Keratinocyte (primary cell): ENCODE data around the gene ACADM. TPM values are rescaled to one million over a fixed set of nuclear protein-coding genes. Genes with fewer than 3 reads are reported as not detected.

Experiments
- DNase-seq: peaks from one replicate; pipeline ENCODE4 v3.0.0-alpha.2; 2011; ENCODE audit warnings: low read depth, missing footprints, low spot score
- FAIRE-seq: peaks from 2 replicates; lab custom pipeline; 2011; peaks lifted over from hg19 to GRCh38; lab: Jason Lieb, UNC
- H2AFZ ChIP-seq: 2 replicates; pipeline ENCODE4 v1.6.0; 2012; ENCODE audit warnings: low read length, control low read depth, inconsistent platforms; ENCODE audit not compliant: control insufficient read depth
- H3K27ac ChIP-seq: 2 replicates; pipeline ENCODE4 v1.5.1; 2011; ENCODE audit warnings: low read length; ENCODE audit not compliant: control insufficient read depth, insufficient read depth
- H3K27me3 ChIP-seq: 3 replicates; pipeline ENCODE4 v1.6.0; 2011; ENCODE audit warnings: low read length; ENCODE audit not compliant: control insufficient read depth, insufficient read depth; ENCODE audit errors: extremely low read depth
- H3K36me3 ChIP-seq, 2 experiments: 2 replicates in 1 of 2; 3 replicates in 1 of 2; pipeline ENCODE4 v1.5.1; 2011; ENCODE audit warnings: low read length in 2 of 2, mild to moderate bottlenecking in 1 of 2; ENCODE audit not compliant: control insufficient read depth in 2 of 2, insufficient read depth in 2 of 2; ENCODE audit errors: extremely low read depth in 1 of 2
- H3K4me1 ChIP-seq: 3 replicates; pipeline ENCODE4 v1.5.1; 2011; ENCODE audit warnings: low read length; ENCODE audit not compliant: control insufficient read depth, insufficient read depth; ENCODE audit errors: extremely low read depth
- H3K4me2 ChIP-seq: 3 replicates; pipeline ENCODE4 v1.6.0; 2011; ENCODE audit warnings: low read depth, low read length; ENCODE audit not compliant: control insufficient read depth, insufficient read depth; ENCODE audit errors: extremely low read depth
- H3K4me3 ChIP-seq, 3 experiments: fragments of 200-600 bp in 1 of 3; sonication (generic) in 1 of 3; 2 replicates in 2 of 3; 3 replicates in 1 of 3; pipeline ENCODE4 v1.5.1; 2011 to 2016; ENCODE audit warnings: low read length in 3 of 3, mild to moderate bottlenecking in 3 of 3, control low read depth in 2 of 3, inconsistent platforms in 1 of 3, low read depth in 1 of 3, mixed read lengths in 1 of 3, mixed run types in 1 of 3, moderate library complexity in 1 of 3; ENCODE audit not compliant: control insufficient read depth in 2 of 3, insufficient read depth in 2 of 3; ENCODE audit errors: extremely low read depth in 1 of 3
- H3K79me2 ChIP-seq: 2 replicates; pipeline ENCODE4 v1.6.0; 2012; ENCODE audit warnings: low read length; ENCODE audit not compliant: control insufficient read depth, insufficient read depth
- H3K9ac ChIP-seq: 3 replicates; pipeline ENCODE4 v1.6.0; 2011; ENCODE audit warnings: low read length; ENCODE audit not compliant: control insufficient read depth, insufficient read depth; ENCODE audit errors: extremely low read depth
- H3K9me1 ChIP-seq: 3 replicates; pipeline ENCODE4 v1.6.0; 2011; ENCODE audit warnings: low read length; ENCODE audit not compliant: control insufficient read depth, insufficient read depth; ENCODE audit errors: extremely low read depth
- H3K9me3 ChIP-seq: 2 replicates; pipeline ENCODE4 v1.5.1; 2012; ENCODE audit warnings: low read depth, low read length; ENCODE audit not compliant: control insufficient read depth
- H4K20me1 ChIP-seq: 3 replicates; pipeline ENCODE4 v1.6.0; 2011; ENCODE audit warnings: low read length; ENCODE audit not compliant: control insufficient read depth, insufficient read depth; ENCODE audit errors: extremely low read depth
- EZH2 ChIP-seq: IDR thresholded peaks from one replicate; pipeline ENCODE4 v1.6.1; 2012; ENCODE audit warnings: inconsistent platforms, mild to moderate bottlenecking, low read length, moderate library complexity
- dilution Hi-C: fragments of 300-500 bp; cut with MboI; formaldehyde crosslinking; loops from one replicate; pipeline ENCODE4 v1.7.0; 2020; ENCODE audit warnings: low sequenced_read_pairs; ENCODE audit not compliant: extremely low pct_ligation_motif_present
- polyA plus RNA-seq, 5 experiments: library from polyadenylated mRNA; depleted of rRNA in 3 of 5; stranded (reverse) in 3 of 5; stranded (forward) in 1 of 5; unstranded in 1 of 5; fragments of >200 nt; gene quantifications; 1 replicate in 1 of 5; 2 replicates in 3 of 5; 3 replicates in 1 of 5; pipeline versions ENCODE4 v1.2.1 to v1.2.3, GENCODE V29; 2011 to 2012; ENCODE audit warnings: missing spikeins in 2 of 5, low read depth in 1 of 5, low replicate concordance in 1 of 5
- TF ChIP-seq, protein P1 (sequence below), 3 experiments: IDR thresholded peaks in 1 of 3; conservative IDR thresholded peaks in 1 of 3; optimal IDR thresholded peaks in 1 of 3; 2 replicates in 2 of 3; 3 replicates in 1 of 3; pipeline versions ENCODE3 to v1.5.1; 2011; ENCODE audit warnings: low read length in 3 of 3, mild to moderate bottlenecking in 3 of 3, moderate library complexity in 2 of 3, control low read depth in 1 of 3, inconsistent platforms in 1 of 3; ENCODE audit not compliant: insufficient read depth in 2 of 3; ENCODE audit errors: extremely low read depth in 1 of 3

Gene ACADM
- polyA plus RNA-seq, 1 donor (not counting 4 experiments of a cell fraction or from before 2014, with no cell fraction given): 52.2 TPM

DNA sequence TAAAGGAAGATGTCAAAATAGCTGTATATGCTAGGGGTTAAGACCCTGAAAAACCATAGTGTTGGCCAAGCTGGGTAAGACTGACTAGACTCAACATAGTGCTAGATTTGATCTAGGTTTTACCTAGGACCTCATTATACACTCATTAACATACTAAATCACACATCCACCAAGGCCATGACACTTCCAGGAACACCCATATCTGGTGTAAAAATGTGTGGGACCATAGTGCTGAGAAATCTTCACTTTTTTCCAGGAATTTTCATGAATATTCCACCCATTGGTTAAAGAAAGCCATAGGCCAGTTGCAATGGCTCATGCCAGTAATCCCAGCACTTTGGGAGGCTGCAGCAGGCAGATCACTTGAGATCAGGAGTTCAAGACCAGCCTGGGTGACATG lies 34.0 kb upstream of the ACADM start:
- Histone ChIP-seq H3K4me2 (no peak overlapping the region), H3K27ac (no peak overlapping the region), H3K27me3 (no peaks in the 10 kb centered on the region), H3K36me3 (no peaks in the 10 kb centered on the region), H3K9me3 (no peaks in the 10 kb centered on the region), H3K79me2 (no peaks in the 10 kb centered on the region), H3K9ac (no peak overlapping the region), H3K4me3 (no peak overlapping the region), H3K4me1 (no peaks in the 10 kb centered on the region), H4K20me1 (no peaks in the 10 kb centered on the region), H2AFZ (no peak overlapping the region), H3K9me1 (no peaks in the 10 kb centered on the region)
- DNase-seq (no peak), FAIRE-seq (no peak)
- no peak for TF ChIP-seq EZH2
- TF ChIP-seq, protein P1, sequence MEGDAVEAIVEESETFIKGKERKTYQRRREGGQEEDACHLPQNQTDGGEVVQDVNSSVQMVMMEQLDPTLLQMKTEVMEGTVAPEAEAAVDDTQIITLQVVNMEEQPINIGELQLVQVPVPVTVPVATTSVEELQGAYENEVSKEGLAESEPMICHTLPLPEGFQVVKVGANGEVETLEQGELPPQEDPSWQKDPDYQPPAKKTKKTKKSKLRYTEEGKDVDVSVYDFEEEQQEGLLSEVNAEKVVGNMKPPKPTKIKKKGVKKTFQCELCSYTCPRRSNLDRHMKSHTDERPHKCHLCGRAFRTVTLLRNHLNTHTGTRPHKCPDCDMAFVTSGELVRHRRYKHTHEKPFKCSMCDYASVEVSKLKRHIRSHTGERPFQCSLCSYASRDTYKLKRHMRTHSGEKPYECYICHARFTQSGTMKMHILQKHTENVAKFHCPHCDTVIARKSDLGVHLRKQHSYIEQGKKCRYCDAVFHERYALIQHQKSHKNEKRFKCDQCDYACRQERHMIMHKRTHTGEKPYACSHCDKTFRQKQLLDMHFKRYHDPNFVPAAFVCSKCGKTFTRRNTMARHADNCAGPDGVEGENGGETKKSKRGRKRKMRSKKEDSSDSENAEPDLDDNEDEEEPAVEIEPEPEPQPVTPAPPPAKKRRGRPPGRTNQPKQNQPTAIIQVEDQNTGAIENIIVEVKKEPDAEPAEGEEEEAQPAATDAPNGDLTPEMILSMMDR (optimal IDR thresholded peaks at IDR 0.05 in 1 of 3, IDR thresholded peaks at IDR 0.05 in 1 of 3, conservative IDR thresholded peaks at IDR 0.05 in 1 of 3; ENCODE audit: extremely low read depth in 1 of 3, insufficient read depth in 2 of 3, low read length in 3 of 3): no peak
- dilution Hi-C loops: no loop called here

DNA sequence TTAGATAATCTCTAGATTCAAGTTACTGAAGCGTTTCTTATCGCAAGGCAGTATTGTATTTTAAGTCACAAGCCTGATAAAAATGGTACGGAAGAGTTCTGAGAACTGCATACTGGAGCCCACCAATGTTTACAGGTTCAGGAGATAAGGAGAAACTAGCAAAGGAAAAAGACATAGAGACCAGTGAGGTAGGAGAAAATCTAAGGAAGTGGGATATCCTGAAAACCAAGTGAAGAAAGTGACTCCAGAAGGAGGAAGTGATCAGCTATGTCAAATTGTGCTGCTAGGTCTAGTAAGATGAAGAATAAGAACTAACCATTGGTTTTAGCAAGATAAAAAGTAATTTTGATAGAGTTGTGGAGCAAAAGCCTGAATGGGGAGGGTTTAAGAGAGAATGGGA lies 31.0 kb upstream of the ACADM start:
- FAIRE-seq: no peak
- no peak overlapping the region for H3K9ac ChIP-seq
- TF ChIP-seq EZH2: no peak
- TF ChIP-seq, protein P1 (optimal IDR thresholded peaks at IDR 0.05 in 1 of 3, IDR thresholded peaks at IDR 0.05 in 1 of 3, conservative IDR thresholded peaks at IDR 0.05 in 1 of 3; ENCODE audit: extremely low read depth in 1 of 3, insufficient read depth in 2 of 3, low read length in 3 of 3): no peak

More for the DNA sequence above, 31.0 kb upstream of the ACADM start:
- Histone ChIP-seq H3K9me1 (no peaks in the 10 kb centered on the region), H3K4me2 (no peak overlapping the region), H3K4me1 (no peaks in the 10 kb centered on the region), H4K20me1 (no peaks in the 10 kb centered on the region), H3K27ac (no peak overlapping the region), H2AFZ (no peak overlapping the region), H3K27me3 (no peaks in the 10 kb centered on the region), H3K36me3 (no peaks in the 10 kb centered on the region), H3K4me3 (no peak overlapping the region), H3K9me3 (no peaks in the 10 kb centered on the region), H3K79me2 (no peaks in the 10 kb centered on the region)
- DNase-seq: no peak
- dilution Hi-C loops: no loop called here
